Naive thymus-derived CD4-positive, alpha-beta T cell (primary cell): ENCODE data around the gene TIMM22. TPM values are rescaled to one million over a fixed set of nuclear protein-coding genes. Genes with fewer than 3 reads are reported as not detected.

ENCODE experiments used
- ATAC-seq: fragments of 150-1000 bp; cut with Tn5 transposase; 2 replicates; pipeline ENCODE4 v1.10.0; 2021; ENCODE audit warnings: mild to moderate bottlenecking, moderate library complexity
- CTCF ChIA-PET: fragments of 350-600 bp; sonication (Branson Sonifier 250); formaldehyde crosslinking; loops from one replicate; lab custom pipeline; 2021; ENCODE audit warnings: antibody characterized with exemption; lab: Charles Lee
- POLR2A ChIA-PET: fragments of 350-600 bp; sonication (Branson Sonifier 250); formaldehyde crosslinking; loops from one replicate; lab custom pipeline; 2021; ENCODE audit warnings: antibody characterized with exemption, inconsistent platforms; lab: Charles Lee
- DNase-seq, 9 donors: peaks; one replicate each; pipeline versions ENCODE4 v3.0.0 to v3.0.0-alpha.2; 2020 to 2022; ENCODE audit warnings: mixed read lengths in 1 of 9
- H3K27ac ChIP-seq: one replicate; pipeline ENCODE4 v1.7.0; 2013; ENCODE audit warnings: mild to moderate bottlenecking, low read depth, low read length, moderate library complexity
- H3K27me3 ChIP-seq, 2 donors: one replicate each; pipeline ENCODE4 v1.7.0; 2013; ENCODE audit warnings: low read length in 2 of 2, mild to moderate bottlenecking in 2 of 2, moderate library complexity in 2 of 2; ENCODE audit not compliant: control insufficient read depth in 2 of 2, insufficient read depth in 2 of 2
- H3K36me3 ChIP-seq, 3 experiments: 1 replicate in 2 of 3; 2 replicates in 1 of 3; pipeline ENCODE4 v1.7.0; 2013; ENCODE audit warnings: low read length in 3 of 3, mild to moderate bottlenecking in 3 of 3, moderate library complexity in 1 of 3; ENCODE audit not compliant: insufficient read depth in 3 of 3, control insufficient read depth in 2 of 3
- H3K4me1 ChIP-seq, 2 donors: one replicate each; pipeline ENCODE4 v1.7.0; 2013; ENCODE audit warnings: low read length in 2 of 2, mild to moderate bottlenecking in 2 of 2, moderate library complexity in 1 of 2; ENCODE audit not compliant: control insufficient read depth in 2 of 2, insufficient read depth in 2 of 2
- H3K4me3 ChIP-seq: 2 replicates; pipeline ENCODE4 v1.7.0; 2013; ENCODE audit warnings: mild to moderate bottlenecking, low read length
- H3K9me3 ChIP-seq, 3 experiments: 1 replicate in 2 of 3; 2 replicates in 1 of 3; pipeline ENCODE4 v1.7.0; 2013; ENCODE audit warnings: low read length in 3 of 3; ENCODE audit not compliant: control insufficient read depth in 2 of 3
- H3K27ac Mint-ChIP-seq, 9 donors: one replicate each; pipeline ENCODE4 v1.8.0; 2020 to 2022; ENCODE audit warnings: mixed read lengths in 9 of 9, mild to moderate bottlenecking in 8 of 9, moderate library complexity in 5 of 9, inconsistent platforms in 2 of 9
- H3K27me3 Mint-ChIP-seq, 5 donors: one replicate each; pipeline ENCODE4 v1.8.0; 2021 to 2022; ENCODE audit warnings: mixed read lengths in 5 of 5, mild to moderate bottlenecking in 1 of 5
- H3K36me3 Mint-ChIP-seq, 5 donors: one replicate each; pipeline ENCODE4 v1.8.0; 2020 to 2022; ENCODE audit warnings: mixed read lengths in 5 of 5, mild to moderate bottlenecking in 3 of 5, inconsistent platforms in 1 of 5
- H3K4me1 Mint-ChIP-seq, 7 donors: one replicate each; pipeline ENCODE4 v1.8.0; 2020 to 2022; ENCODE audit warnings: mixed read lengths in 7 of 7, mild to moderate bottlenecking in 3 of 7, inconsistent platforms in 1 of 7
- H3K4me3 Mint-ChIP-seq, 10 donors: one replicate each; pipeline ENCODE4 v1.8.0; 2020 to 2022; ENCODE audit warnings: mild to moderate bottlenecking in 10 of 10, mixed read lengths in 10 of 10, moderate library complexity in 6 of 10, inconsistent platforms in 2 of 10
- H3K9me3 Mint-ChIP-seq, 11 donors: one replicate each; pipeline ENCODE4 v1.8.0; 2020 to 2022; ENCODE audit warnings: mixed read lengths in 11 of 11, mild to moderate bottlenecking in 4 of 11, inconsistent platforms in 1 of 11, moderate library complexity in 1 of 11
- intact Hi-C, 2 donors: fragments of 100-400 bp; cut with micrococcal nuclease; formaldehyde crosslinking; loops; one replicate each; pipeline ENCODE4 v1.15.1; 2023
- microRNA-seq: library from miRNA; unstranded; fragments of <30 nt; microRNA quantifications from one replicate; pipeline ENCODE4 v1.2.0, GENCODE V29; 2022; ENCODE audit warnings: borderline microRNAs expressed
- polyA plus RNA-seq, 2 donors: library from polyadenylated mRNA; unstranded; fragments of 300-500 nt; fragmentation: Illumina TruSeq; gene quantifications; one replicate each; pipeline ENCODE4 v1.2.3, GENCODE V29; 2021
- total RNA-seq, 6 experiments: library from RNA in 5 of 6; stranded (reverse) in 5 of 6; gene quantifications; 1 replicate in 5 of 6; 2 replicates in 1 of 6; pipeline ENCODE4 v1.2.3 and lab custom pipeline; 2021 to 2026

Gene TIMM22
- total and polyA plus RNA-seq, 7 experiments from 2014 or later: 8.3 to 27.9 (median 13.0) TPM

GRCh38 chr17:1050996-1051925 lies 54.3 kb downstream of the TIMM22 start:
- Mint-ChIP-seq H3K4me3 (no peak overlapping the region), H3K4me1 (no peaks in the 10 kb centered on the region), H3K36me3 (peaks cover 0 to 15% (median 0%) of the 10 kb centered on the region in 5 donors), H3K9me3 (no peaks in the 10 kb centered on the region), H3K27ac (no peak overlapping the region), H3K27me3 (no peaks in the 10 kb centered on the region)
- Histone ChIP-seq H3K27ac (no peak overlapping the region), H3K9me3 (no peaks in the 10 kb centered on the region), H3K4me3 (no peak overlapping the region), H3K36me3 (peaks cover 0 to 70% (median 8%) of the 10 kb centered on the region in 3 experiments), H3K27me3 (no peaks in the 10 kb centered on the region), H3K4me1 (no peaks in the 10 kb centered on the region)
- ChIA-PET CTCF (no interaction called here), POLR2A (no interaction called here)
- intact Hi-C loops: loop anchor here in 1 of 2 donors (10.0 kb wide), 1 partner anchor 54 kb away; no protein-coding TSS in a partner anchor
- no peak for DNase-seq
- no peak for ATAC-seq

Small RNA genes within 50 kb of the gene (microRNA-seq; reads per million reads assigned to microRNA genes)
- gene MIR3183: not detected

Other genes with a start within 250 kb of the TIMM22 start
- 10 to 100 TPM; 15.5 to 35.0 (median 28.9) TPM for gene GEMIN4, start 244.9 kb upstream of the TIMM22 start, total RNA-seq
- gene GEMIN4, start 244.9 kb upstream of the TIMM22 start, polyA plus RNA-seq: 10 to 100 TPM; 24.4 to 49.3 TPM
- 10 to 100 TPM; 60.1 to 79.0 (median 77.6) TPM for gene GLOD4, start 214.8 kb upstream of the TIMM22 start, total RNA-seq
- 100 to 1,000 TPM in 1 of 2 donors, 10 to 100 TPM in 1; 94.2 to 102 TPM for gene GLOD4, start 214.8 kb upstream of the TIMM22 start, polyA plus RNA-seq
- 10 to 100 TPM; 19.3 to 47.1 (median 25.9) TPM for gene MRM3, start 214.8 kb upstream of the TIMM22 start, total RNA-seq
- 10 to 100 TPM; 24.4 to 32.5 TPM for gene MRM3, start 214.8 kb upstream of the TIMM22 start, polyA plus RNA-seq
- under 1 TPM in 4 of 5 experiments, not detected in 1; 0.10 to 0.84 (median 0.36) TPM for gene NXN, start 17.4 kb upstream of the TIMM22 start, total RNA-seq
- gene NXN, start 17.4 kb upstream of the TIMM22 start, polyA plus RNA-seq: under 1 TPM in 1 of 2 donors, not detected in 1; 0.22 TPM
- gene ABR, start 182.9 kb downstream of the TIMM22 start, total RNA-seq: 100 to 1,000 TPM in 4 of 5 experiments, 10 to 100 TPM in 1; 85.3 to 152 (median 140) TPM
- gene ABR, start 182.9 kb downstream of the TIMM22 start, polyA plus RNA-seq: 10 to 100 TPM; 13.1 to 24.4 TPM